Kidney tubule cell (primary cell): ENCODE measurements around the gene PSME3IP1.
"Not testable (repeated sequence)": the region's sequence is repeated elsewhere in the genome, so short reads cannot be mapped to it uniquely, and the experiment has no call there.

Source experiments
- DNase-seq: peaks from one replicate; pipeline ENCODE4 v3.0.0-alpha.2; 2018; ENCODE audit warnings: low spot score

The PSME3IP1 gene

DNA sequence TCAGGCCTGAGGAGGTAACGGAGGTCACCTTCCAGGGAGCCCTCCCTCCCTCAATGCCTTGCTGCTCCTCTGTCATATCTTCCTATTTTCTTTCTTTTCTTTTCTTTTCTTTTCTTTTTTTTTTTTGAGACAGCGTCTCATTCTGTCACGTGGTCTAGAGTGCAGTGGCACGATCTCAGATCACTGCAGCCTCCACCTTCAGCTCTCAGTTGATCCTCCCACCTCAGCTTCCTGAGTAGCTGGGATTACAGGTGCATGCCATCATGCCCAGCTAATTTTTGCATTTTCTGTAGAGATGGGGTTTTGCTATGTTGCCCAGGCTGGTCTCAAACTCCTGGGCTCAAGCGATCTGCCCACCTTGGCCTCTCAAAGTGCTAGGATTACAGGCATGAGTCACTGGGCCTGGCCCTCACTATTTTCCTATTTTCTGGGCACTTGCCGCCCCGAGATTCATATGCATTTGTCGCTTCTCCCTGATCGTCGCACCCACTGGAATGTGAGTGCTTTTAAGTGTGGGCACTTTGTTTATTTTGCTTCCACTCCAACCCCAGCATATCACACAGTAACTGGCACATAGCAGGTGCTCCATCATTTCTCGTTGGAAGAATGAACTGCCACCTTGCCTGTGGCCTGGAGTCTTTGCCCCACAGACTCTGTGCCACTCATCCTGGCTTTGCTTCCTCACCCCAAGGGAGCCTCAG, 61.7 kb downstream of the PSME3IP1 start:
- no peak for DNase-seq

- DNase-seq: no peak
Observed at GRCh38 chr16:57123216-57123973, 62.4 kb downstream of the PSME3IP1 start.

GRCh38 chr16:57118461-57119084, 67.3 kb downstream of the PSME3IP1 start:
- DNase-seq: no peak

GRCh38 chr16:57115514-57116182, 70.2 kb downstream of the PSME3IP1 start:
- no peak for DNase-seq

- no peak for DNase-seq
Observed at GRCh38 chr16:57115168-57115513, 70.7 kb downstream of the PSME3IP1 start.

GRCh38 chr16:57113664-57114063, 72.2 kb downstream of the PSME3IP1 start:
- no peak for DNase-seq

GRCh38 chr16:57113042-57113453, 72.8 kb downstream of the PSME3IP1 start:
- peak; percentile 63 for DNase-seq

GRCh38 chr16:57112403-57113041, 73.3 kb downstream of the PSME3IP1 start:
- no peak for DNase-seq

GRCh38 chr16:57111420-57111819, 74.4 kb downstream of the PSME3IP1 start:
- DNase-seq: no peak

GRCh38 chr16:57110937-57111336, 74.9 kb downstream of the PSME3IP1 start:
- no peak for DNase-seq

GRCh38 chr16:57109259-57110105, 76.4 kb downstream of the PSME3IP1 start:
- not testable (repeated sequence) for DNase-seq

DNA sequence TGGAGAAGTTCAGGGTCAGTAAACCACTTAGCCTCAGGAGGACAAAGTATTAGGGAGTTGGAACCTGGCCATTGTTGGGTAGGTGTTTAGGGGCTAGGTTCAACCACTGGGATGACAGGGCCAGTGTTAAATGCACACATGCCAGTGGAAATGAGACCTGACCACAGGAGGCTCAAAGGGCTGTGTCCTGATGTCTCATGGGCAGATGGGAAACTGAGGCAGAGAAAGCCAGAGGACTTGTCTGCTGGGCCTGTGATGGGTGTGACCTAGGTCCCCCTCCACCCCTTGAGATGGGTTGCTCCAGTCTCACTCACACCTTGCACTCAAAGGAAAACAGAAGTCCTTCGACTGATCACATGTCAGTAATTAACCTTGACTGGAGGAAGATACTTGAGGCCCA, 77.4 kb downstream of the PSME3IP1 start:
- no peak for DNase-seq

GRCh38 chr16:57107321-57107922, 78.4 kb downstream of the PSME3IP1 start:
- DNase-seq: no peak

DNA sequence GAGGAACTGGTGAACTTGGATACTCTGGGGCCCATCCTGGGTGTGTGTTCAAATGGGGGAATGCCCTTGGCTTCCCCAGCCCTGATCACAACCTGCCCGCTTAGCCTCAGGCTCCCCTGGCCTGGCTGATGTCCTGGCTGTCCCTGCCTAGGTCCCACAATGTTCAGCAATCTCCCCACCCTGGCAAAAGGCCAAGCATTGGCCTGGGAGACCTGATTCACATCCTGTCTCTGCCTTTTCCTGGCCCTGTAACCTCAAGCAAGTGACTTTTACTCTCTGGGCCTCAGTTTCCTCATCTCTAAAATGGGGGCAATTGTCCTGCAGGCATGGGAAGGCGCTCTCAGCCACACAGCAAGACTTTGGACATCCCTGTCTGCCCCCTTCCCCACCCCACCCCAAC, 79.1 kb downstream of the PSME3IP1 start:
- DNase-seq: peak; percentile 56

- no peak for DNase-seq
Observed at GRCh38 chr16:57105184-57105583, 80.7 kb downstream of the PSME3IP1 start.

GRCh38 chr16:57104706-57105105, 81.1 kb downstream of the PSME3IP1 start:
- DNase-seq: no peak

- DNase-seq: no peak
Observed at GRCh38 chr16:57102888-57103851, 82.7 kb downstream of the PSME3IP1 start.
